ENCODE data around the gene PALLD.
"Not testable (repeated sequence)": the region's sequence is repeated elsewhere in the genome, so short reads cannot be mapped to it uniquely, and the experiment has no call there.

Gene PALLD

GRCh38 chr4:168930413-168931196 lies 433.8 kb downstream of the PALLD start:
- H3K4me3 ChIP-seq (ENCODE audit: low read depth, low read length): no peak overlapping the region
- TF ChIP-seq CTCF (conservative IDR thresholded peaks at IDR 0.05; ENCODE audit: low read depth, low read length): no peak
- DNase-seq (ENCODE audit: low read depth): no peak

DNA sequence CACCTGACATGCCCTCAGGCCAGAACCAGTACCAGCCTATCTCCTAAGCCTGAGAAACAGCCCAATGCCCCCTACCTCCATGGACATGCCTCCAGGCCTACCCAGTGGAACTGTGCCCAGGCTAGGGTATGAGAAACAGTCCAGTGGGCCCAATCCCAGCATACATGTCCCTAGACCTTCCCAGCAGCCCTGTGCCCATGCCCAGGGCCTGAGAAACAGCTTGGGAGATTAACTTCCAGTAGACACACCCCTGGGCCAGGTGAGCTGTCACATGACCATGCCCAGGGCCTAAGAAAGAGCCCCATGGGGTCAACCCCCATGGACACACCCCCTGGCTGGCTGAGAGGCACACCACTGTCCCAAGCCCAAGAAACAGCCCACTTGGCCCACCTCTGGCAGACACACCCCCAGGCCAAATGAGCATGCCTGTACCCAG lies 434.4 kb downstream of the PALLD start:
- no peak for TF ChIP-seq CTCF (conservative IDR thresholded peaks at IDR 0.05; ENCODE audit: low read depth, low read length)
- DNase-seq (ENCODE audit: low read depth): no peak
- H3K4me3 ChIP-seq (ENCODE audit: low read depth, low read length): no peak overlapping the region

DNA sequence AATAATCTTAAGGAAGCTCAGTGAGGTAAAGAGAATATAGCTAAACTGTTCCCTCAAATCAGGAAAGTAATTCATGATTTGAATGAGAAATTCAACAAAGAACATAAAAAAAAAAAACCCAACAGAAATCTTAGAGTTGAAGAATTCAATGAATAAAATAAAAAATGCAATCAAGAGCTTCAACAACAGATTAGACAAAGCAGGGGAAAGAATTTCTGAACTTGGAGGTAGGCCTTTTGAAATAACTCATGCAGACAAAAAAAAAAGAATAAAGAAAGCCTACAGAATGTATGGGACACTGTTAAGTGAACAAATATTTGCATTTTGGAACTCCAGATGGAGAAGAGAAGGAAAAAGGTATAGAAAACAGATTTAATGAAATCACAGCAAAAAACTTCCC lies 435.3 kb downstream of the PALLD start:
- no peak overlapping the region for H3K4me3 ChIP-seq (ENCODE audit: low read depth, low read length)
- DNase-seq (ENCODE audit: low read depth): no peak
- no peak for TF ChIP-seq CTCF (conservative IDR thresholded peaks at IDR 0.05; ENCODE audit: low read depth, low read length)

GRCh38 chr4:168933423-168933822 lies 436.6 kb downstream of the PALLD start:
- H3K4me3 ChIP-seq (ENCODE audit: low read depth, low read length): no peak overlapping the region
- no peak for DNase-seq (ENCODE audit: low read depth)
- no peak for TF ChIP-seq CTCF (conservative IDR thresholded peaks at IDR 0.05; ENCODE audit: low read depth, low read length)

- H3K4me3 ChIP-seq (ENCODE audit: low read depth, low read length); DNase-seq (ENCODE audit: low read depth): not testable (repeated sequence)
Observed at GRCh38 chr4:168937473-168937872, 440.6 kb downstream of the PALLD start.

DNA sequence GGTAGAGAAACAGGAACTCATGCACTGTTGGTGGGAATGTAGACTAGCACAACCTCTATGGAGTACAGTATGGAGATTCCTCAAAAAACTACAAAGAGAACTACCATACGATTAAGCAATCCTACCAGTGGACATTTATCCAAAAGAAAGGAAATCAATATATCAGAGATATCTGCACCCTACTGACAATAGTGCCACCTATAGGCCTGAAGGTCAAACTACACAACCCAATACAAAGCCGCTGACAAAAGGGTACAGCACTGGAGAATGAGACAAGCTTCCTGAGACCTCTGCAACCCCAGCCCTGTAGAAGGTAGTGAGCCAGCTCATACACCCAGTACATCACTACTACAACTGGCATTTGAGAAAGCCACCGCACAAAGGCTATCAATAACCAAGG lies 446.1 kb downstream of the PALLD start:
- no peak for DNase-seq (ENCODE audit: low read depth)
- H3K4me3 ChIP-seq (ENCODE audit: low read depth, low read length): no peak overlapping the region
- peak; percentile 53 for TF ChIP-seq CTCF (conservative IDR thresholded peaks at IDR 0.05; ENCODE audit: low read depth, low read length)

GRCh38 chr4:168945291-168945690 lies 448.4 kb downstream of the PALLD start:
- no peak for DNase-seq (ENCODE audit: low read depth)
- TF ChIP-seq CTCF (conservative IDR thresholded peaks at IDR 0.05; ENCODE audit: low read depth, low read length): no peak
- no peak overlapping the region for H3K4me3 ChIP-seq (ENCODE audit: low read depth, low read length)

GRCh38 chr4:168952821-168953246 lies 456.0 kb downstream of the PALLD start:
- H3K4me3 ChIP-seq (ENCODE audit: low read depth, low read length); DNase-seq (ENCODE audit: low read depth): not testable (repeated sequence)

Data from choroid plexus epithelial cell (primary cell).